CD4-positive, CD25-positive, alpha-beta regulatory T cell (primary cell): Measurements from ENCODE around the gene THOP1. TPM values are rescaled to one million over a fixed set of nuclear protein-coding genes. Genes with fewer than 3 reads are reported as not detected.

Experiments used
- ATAC-seq, 2 donors: fragments of 150-1000 bp; cut with Tn5 transposase; one replicate each; pipeline ENCODE4 v1.10.0; 2021; ENCODE audit warnings: low read depth in 2 of 2, moderate number of reproducible peaks in 2 of 2, moderate library complexity in 1 of 2
- DNase-seq, 3 donors: peaks; one replicate each; pipeline versions ENCODE4 v3.0.0 to v3.0.0-alpha.2; 2012 to 2022; ENCODE audit warnings: mixed read lengths in 1 of 3
- H3K27ac ChIP-seq: one replicate; pipeline ENCODE4 v1.7.0; 2013; ENCODE audit warnings: mild to moderate bottlenecking, low read length; ENCODE audit not compliant: insufficient read depth, poor library complexity, severe bottlenecking
- H3K27me3 ChIP-seq: one replicate; pipeline ENCODE4 v1.7.0; 2013; ENCODE audit warnings: low read length; ENCODE audit not compliant: control insufficient read depth, insufficient read depth
- H3K36me3 ChIP-seq: one replicate; pipeline ENCODE4 v1.7.0; 2013; ENCODE audit warnings: mild to moderate bottlenecking, low read length, moderate library complexity; ENCODE audit not compliant: control insufficient read depth, insufficient read depth
- H3K4me1 ChIP-seq: 2 replicates; pipeline ENCODE4 v1.7.0; 2013; ENCODE audit warnings: mild to moderate bottlenecking, low read length; ENCODE audit not compliant: insufficient read depth, control insufficient read depth, poor library complexity, severe bottlenecking
- H3K4me3 ChIP-seq: one replicate; pipeline ENCODE4 v1.7.0; 2013; ENCODE audit warnings: low read depth, mild to moderate bottlenecking, low read length, moderate library complexity
- H3K9me3 ChIP-seq, 2 experiments: 1 replicate in 1 of 2; 2 replicates in 1 of 2; pipeline ENCODE4 v1.7.0; 2013; ENCODE audit warnings: low read length in 2 of 2, mild to moderate bottlenecking in 1 of 2, moderate library complexity in 1 of 2; ENCODE audit not compliant: control insufficient read depth in 2 of 2
- H3K27ac Mint-ChIP-seq, 3 donors: one replicate each; pipeline ENCODE4 v1.8.0; 2020 to 2022; ENCODE audit warnings: mild to moderate bottlenecking in 3 of 3, mixed read lengths in 3 of 3, moderate library complexity in 2 of 3
- H3K27me3 Mint-ChIP-seq: one replicate; pipeline ENCODE4 v1.8.0; 2022; ENCODE audit warnings: mild to moderate bottlenecking, mixed read lengths
- H3K36me3 Mint-ChIP-seq: one replicate; pipeline ENCODE4 v1.8.0; 2020; ENCODE audit warnings: mixed read lengths
- H3K4me1 Mint-ChIP-seq, 4 donors: one replicate each; pipeline ENCODE4 v1.8.0; 2020 to 2022; ENCODE audit warnings: mixed read lengths in 4 of 4, mild to moderate bottlenecking in 1 of 4
- H3K4me3 Mint-ChIP-seq, 4 donors: one replicate each; pipeline ENCODE4 v1.8.0; 2020 to 2022; ENCODE audit warnings: mild to moderate bottlenecking in 4 of 4, mixed read lengths in 4 of 4, moderate library complexity in 3 of 4
- H3K9me3 Mint-ChIP-seq, 7 donors: one replicate each; pipeline ENCODE4 v1.8.0; 2020 to 2022; ENCODE audit warnings: mixed read lengths in 7 of 7, mild to moderate bottlenecking in 3 of 7, moderate library complexity in 2 of 7
- polyA plus RNA-seq, 4 donors: library from polyadenylated mRNA; unstranded; fragments of 300-500 nt; fragmentation: Illumina TruSeq; gene quantifications; one replicate each; pipeline ENCODE4 v1.2.3, GENCODE V29; 2021
- total RNA-seq: library from RNA; stranded (reverse); gene quantifications from one replicate; pipeline ENCODE4 v1.2.3, GENCODE V29; 2022

The THOP1 gene
- total and polyA plus RNA-seq, 5 donors from 2014 or later = 20.0 to 28.0 (median 25.9) TPM

GRCh38 chr19:2758601-2759313, 26.5 kb upstream of the THOP1 start:
- Mint-ChIP-seq H3K4me3 (no peak overlapping the region), H3K27ac (no peak overlapping the region), H3K27me3 (no peaks in the 10 kb centered on the region), H3K36me3 (peaks cover 15% of the 10 kb centered on the region), H3K9me3 (peaks cover 0 to 2% (median 0%) of the 10 kb centered on the region in 7 donors), H3K4me1 (peaks cover 0 to 2% (median 0%) of the 10 kb centered on the region in 4 donors)
- Histone ChIP-seq H3K4me1 (no peaks in the 10 kb centered on the region), H3K27ac (no peak overlapping the region), H3K36me3 (peaks cover 24% of the 10 kb centered on the region), H3K27me3 (no peaks in the 10 kb centered on the region), H3K9me3 (no peaks in the 10 kb centered on the region), H3K4me3 (no peak overlapping the region)
- ATAC-seq (no peak), DNase-seq (no peak)

GRCh38 chr19:2759362-2759761, 25.9 kb upstream of the THOP1 start:
- no peak for ATAC-seq
- H3K27ac Mint-ChIP-seq = no peak overlapping the region
- H3K27me3 Mint-ChIP-seq = no peaks in the 10 kb centered on the region
- Histone ChIP-seq H3K27me3 (no peaks in the 10 kb centered on the region), H3K27ac (no peak overlapping the region), H3K4me1 (no peaks in the 10 kb centered on the region), H3K36me3 (peaks cover 26% of the 10 kb centered on the region), H3K9me3 (no peaks in the 10 kb centered on the region), H3K4me3 (no peak overlapping the region)
- H3K4me1 Mint-ChIP-seq = peaks cover 0 to 2% (median 0%) of the 10 kb centered on the region in 4 donors
- H3K4me3 Mint-ChIP-seq = no peak overlapping the region
- peaks cover 15% of the 10 kb centered on the region for H3K36me3 Mint-ChIP-seq
- peaks cover 0 to 2% (median 0%) of the 10 kb centered on the region in 7 donors for H3K9me3 Mint-ChIP-seq
- DNase-seq = no peak

GRCh38 chr19:2759965-2760364, 25.3 kb upstream of the THOP1 start:
- Histone ChIP-seq H3K4me3 (no peak overlapping the region), H3K27ac (no peak overlapping the region), H3K4me1 (no peaks in the 10 kb centered on the region), H3K36me3 (peaks cover 26% of the 10 kb centered on the region), H3K27me3 (no peaks in the 10 kb centered on the region), H3K9me3 (no peaks in the 10 kb centered on the region)
- H3K27me3 Mint-ChIP-seq = no peaks in the 10 kb centered on the region
- peaks cover 0 to 2% (median 0%) of the 10 kb centered on the region in 4 donors for H3K4me1 Mint-ChIP-seq
- peaks cover 15% of the 10 kb centered on the region for H3K36me3 Mint-ChIP-seq
- ATAC-seq (no peak), DNase-seq (no peak)
- H3K9me3 Mint-ChIP-seq = peaks cover 0 to 2% (median 0%) of the 10 kb centered on the region in 7 donors
- H3K4me3 Mint-ChIP-seq = no peak overlapping the region
- H3K27ac Mint-ChIP-seq = peak overlapping the region in 1 of 3 donors; percentile 42

- no peak overlapping the region for H3K4me3 Mint-ChIP-seq
- H3K27me3 Mint-ChIP-seq = no peaks in the 10 kb centered on the region
- no peak overlapping the region for H3K27ac Mint-ChIP-seq
- Histone ChIP-seq H3K27me3 (no peaks in the 10 kb centered on the region), H3K27ac (no peak overlapping the region), H3K4me1 (no peaks in the 10 kb centered on the region), H3K4me3 (no peak overlapping the region), H3K36me3 (peaks cover 24% of the 10 kb centered on the region), H3K9me3 (no peaks in the 10 kb centered on the region)
- no peak for DNase-seq
- ATAC-seq = no peak
- peaks cover 0 to 2% (median 0%) of the 10 kb centered on the region in 4 donors for H3K4me1 Mint-ChIP-seq
- H3K9me3 Mint-ChIP-seq = peaks cover 0 to 2% (median 0%) of the 10 kb centered on the region in 7 donors
- H3K36me3 Mint-ChIP-seq = peaks cover 12% of the 10 kb centered on the region
Observed at GRCh38 chr19:2761309-2761677, 24.0 kb upstream of the THOP1 start.

GRCh38 chr19:2761876-2762782, 23.2 kb upstream of the THOP1 start:
- no peak for DNase-seq
- Mint-ChIP-seq H3K4me1 (peaks cover 0 to 2% (median 0%) of the 10 kb centered on the region in 4 donors), H3K9me3 (peaks cover 0 to 2% (median 0%) of the 10 kb centered on the region in 7 donors)

GRCh38 chr19:2762783-2763496, 22.4 kb upstream of the THOP1 start:
- H3K36me3 Mint-ChIP-seq = peaks cover 10% of the 10 kb centered on the region
- DNase-seq (no peak), ATAC-seq (no peak)
- H3K27me3 Mint-ChIP-seq = no peaks in the 10 kb centered on the region
- Histone ChIP-seq H3K36me3 (peaks cover 28% of the 10 kb centered on the region), H3K27me3 (no peaks in the 10 kb centered on the region), H3K27ac (no peak overlapping the region), H3K9me3 (no peaks in the 10 kb centered on the region), H3K4me3 (no peak overlapping the region), H3K4me1 (no peaks in the 10 kb centered on the region)
- H3K27ac Mint-ChIP-seq = no peak overlapping the region
- peaks cover 0 to 2% (median 0%) of the 10 kb centered on the region in 4 donors for H3K4me1 Mint-ChIP-seq
- H3K9me3 Mint-ChIP-seq = peaks cover 0 to 2% (median 0%) of the 10 kb centered on the region in 7 donors
- H3K4me3 Mint-ChIP-seq = no peak overlapping the region

More at GRCh38 chr19:2761876-2762782, 23.2 kb upstream of the THOP1 start:
- H3K4me3 ChIP-seq = no peak overlapping the region
- Mint-ChIP-seq H3K4me3 (no peak overlapping the region), H3K36me3 (peaks cover 10% of the 10 kb centered on the region), H3K27ac (peak overlapping the region in 1 of 3 donors; percentile 83), H3K27me3 (no peaks in the 10 kb centered on the region)
- H3K27me3 ChIP-seq = no peaks in the 10 kb centered on the region
- no peak for ATAC-seq
- H3K9me3 ChIP-seq = no peaks in the 10 kb centered on the region
- no peak overlapping the region for H3K27ac ChIP-seq
- peaks cover 24% of the 10 kb centered on the region for H3K36me3 ChIP-seq
- no peaks in the 10 kb centered on the region for H3K4me1 ChIP-seq

- H3K27me3 ChIP-seq = no peaks in the 10 kb centered on the region
- H3K9me3 Mint-ChIP-seq = peaks cover 0 to 2% (median 0%) of the 10 kb centered on the region in 7 donors
- no peaks in the 10 kb centered on the region for H3K4me1 ChIP-seq
- H3K4me1 Mint-ChIP-seq = peaks cover 0 to 2% (median 0%) of the 10 kb centered on the region in 4 donors
- DNase-seq = no peak
- peaks cover 27% of the 10 kb centered on the region for H3K36me3 ChIP-seq
- peaks cover 7% of the 10 kb centered on the region for H3K36me3 Mint-ChIP-seq
- H3K27ac ChIP-seq = no peak overlapping the region
- no peak overlapping the region for H3K27ac Mint-ChIP-seq
- no peak overlapping the region for H3K4me3 ChIP-seq
- H3K4me3 Mint-ChIP-seq = no peak overlapping the region
- H3K27me3 Mint-ChIP-seq = no peaks in the 10 kb centered on the region
- no peak for ATAC-seq
- no peaks in the 10 kb centered on the region for H3K9me3 ChIP-seq
Observed at GRCh38 chr19:2763687-2764086, 21.6 kb upstream of the THOP1 start.
